ENCODE measurements around the gene ATF4.

The ATF4 gene

DNA sequence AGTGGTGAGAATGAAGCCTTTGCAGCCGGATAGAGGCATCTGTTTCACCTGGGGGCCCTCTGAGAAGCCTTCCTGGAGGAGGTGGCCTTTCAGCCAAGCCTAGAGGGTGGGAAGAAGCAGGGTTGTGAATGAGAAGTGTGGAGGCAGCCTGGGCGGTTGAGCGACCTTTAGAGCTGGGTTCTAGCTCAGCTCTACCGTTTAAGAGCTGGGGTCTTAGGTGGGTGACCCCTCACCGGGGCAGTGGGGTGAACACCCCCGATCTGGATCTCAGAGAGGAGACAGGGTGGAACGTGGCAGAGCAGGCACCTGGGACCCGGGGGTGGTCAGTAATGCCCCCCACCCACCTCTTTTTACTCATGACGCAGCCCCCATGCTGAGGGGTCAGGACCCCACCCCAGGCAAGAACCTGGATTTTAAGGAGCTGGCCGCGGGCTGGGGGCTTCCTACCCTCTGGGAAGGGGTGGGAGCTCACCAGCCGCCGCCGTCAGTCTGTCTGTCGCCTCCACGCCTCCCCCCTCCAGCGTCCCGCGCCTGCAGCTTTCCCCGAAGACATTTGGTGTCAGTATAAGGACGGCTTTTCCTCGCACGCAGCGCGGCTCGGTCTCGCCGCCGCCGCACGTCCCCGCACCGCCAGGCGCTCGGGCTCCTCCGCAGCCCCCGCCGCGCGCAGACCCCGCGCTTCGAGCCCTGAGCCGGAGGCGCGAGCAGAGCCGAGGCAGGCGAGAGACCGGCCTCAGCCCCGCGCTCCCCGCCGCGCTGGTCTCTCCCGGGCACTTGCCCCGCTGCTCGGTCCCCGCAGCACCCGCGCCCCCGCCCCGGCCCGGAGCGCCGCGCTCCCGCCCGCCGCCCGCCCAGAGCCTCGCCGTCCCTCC, 36.8 kb downstream of the ATF4 start:
- peak in 2 of 3 experiments; percentile 26 to 35 for DNase-seq (ENCODE audit: low read depth in 3 of 3)

DNA sequence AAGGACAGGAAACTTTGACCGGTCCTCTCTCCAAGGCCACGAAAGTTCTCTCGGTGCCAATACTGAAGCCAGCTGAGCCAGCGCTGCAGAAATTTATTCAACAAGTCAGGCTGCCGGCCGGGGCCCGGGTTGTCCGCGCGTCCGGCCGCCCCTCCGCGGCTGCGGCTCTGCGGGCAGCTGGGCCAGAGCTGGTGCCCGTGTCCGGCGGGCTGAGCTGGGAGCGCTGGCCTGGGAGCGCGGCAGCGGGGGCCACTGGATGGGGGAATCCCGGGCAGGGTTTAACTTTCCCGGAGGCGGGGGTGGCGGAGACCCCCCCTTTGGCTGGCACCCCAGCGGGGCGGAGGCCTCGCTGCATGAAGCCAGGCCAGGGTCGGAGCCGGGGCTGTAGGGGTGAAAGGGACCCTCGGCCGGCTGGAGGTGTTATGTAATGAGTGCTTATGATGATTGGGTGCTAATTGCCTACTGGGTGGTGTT, 37.9 kb downstream of the ATF4 start:
- no peak for DNase-seq (ENCODE audit: low read depth in 3 of 3)

DNA sequence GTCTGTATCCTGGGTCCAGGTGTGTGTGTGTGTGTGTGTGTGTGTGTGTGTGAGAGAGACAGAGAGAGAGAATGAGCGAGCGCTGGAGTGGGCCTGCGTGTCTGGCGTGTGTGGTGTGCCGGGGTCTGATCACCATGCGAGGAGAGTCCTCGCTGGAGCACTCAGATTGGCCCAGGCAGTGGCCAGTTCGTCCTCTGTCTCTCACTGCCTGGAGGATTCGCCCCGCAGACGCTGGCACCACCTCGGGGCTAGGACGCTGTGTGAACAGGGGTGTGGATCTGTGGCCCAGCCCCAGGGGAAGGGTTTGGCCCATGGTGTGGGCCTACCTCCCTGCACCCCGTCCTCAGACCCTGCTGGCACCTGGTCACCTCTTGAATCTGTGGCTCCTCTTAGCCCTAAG, 38.6 kb downstream of the ATF4 start:
- no peak for DNase-seq (ENCODE audit: low read depth in 3 of 3)

DNA sequence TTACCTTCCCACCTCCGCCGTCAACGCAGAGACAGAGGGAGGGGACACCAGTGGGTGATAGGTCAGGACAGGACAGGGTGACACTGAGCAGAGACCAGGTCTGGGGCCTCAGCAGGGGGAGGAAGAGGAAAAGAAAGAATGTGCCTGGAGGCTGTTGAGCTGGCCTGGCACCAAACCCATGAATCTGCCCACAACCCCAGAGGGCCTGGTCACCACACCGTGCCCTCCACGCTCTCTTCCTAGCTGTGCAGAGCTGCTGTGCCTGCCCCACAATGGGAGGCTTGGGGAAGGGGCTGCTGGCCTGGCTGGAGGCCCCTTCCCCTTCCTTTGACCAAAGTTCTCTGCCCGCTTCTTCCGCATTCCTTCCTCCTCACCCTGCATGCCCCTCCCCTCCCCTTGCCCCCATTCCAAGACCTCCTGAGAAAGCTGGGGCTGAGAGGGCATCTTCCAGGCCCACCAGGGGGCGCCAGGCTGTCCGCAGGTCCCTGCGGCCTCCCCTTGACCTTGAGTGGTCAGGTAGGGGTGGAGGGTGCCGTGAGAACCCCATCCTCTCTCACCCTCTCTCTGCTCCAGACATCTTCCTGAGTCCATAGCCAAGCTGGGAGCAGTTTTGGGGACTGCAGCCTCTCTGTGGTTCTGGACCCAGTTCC, 39.2 kb downstream of the ATF4 start:
- no peak for DNase-seq (ENCODE audit: low read depth in 3 of 3)

DNA sequence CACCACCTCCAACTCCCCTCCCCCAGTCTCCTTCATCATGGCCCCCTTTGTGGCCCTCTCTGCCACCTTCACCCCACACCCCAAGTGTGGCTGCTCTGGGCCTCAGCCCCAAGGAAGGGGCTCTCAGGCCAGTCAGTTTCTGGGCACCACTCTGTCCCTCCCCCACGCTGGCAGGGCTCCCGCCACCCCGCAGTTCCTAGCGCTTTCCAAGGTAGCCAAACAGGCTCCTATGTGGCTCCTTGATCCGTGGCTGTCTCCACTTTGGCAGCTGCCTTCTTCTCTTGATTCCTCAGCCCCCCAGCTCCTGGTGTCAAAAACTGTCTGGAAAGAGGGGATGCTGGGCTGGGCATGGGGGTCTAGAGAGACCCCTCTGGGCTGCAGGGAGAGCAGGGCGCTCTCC, 39.8 kb downstream of the ATF4 start:
- no peak for DNase-seq (ENCODE audit: low read depth in 3 of 3)

DNA sequence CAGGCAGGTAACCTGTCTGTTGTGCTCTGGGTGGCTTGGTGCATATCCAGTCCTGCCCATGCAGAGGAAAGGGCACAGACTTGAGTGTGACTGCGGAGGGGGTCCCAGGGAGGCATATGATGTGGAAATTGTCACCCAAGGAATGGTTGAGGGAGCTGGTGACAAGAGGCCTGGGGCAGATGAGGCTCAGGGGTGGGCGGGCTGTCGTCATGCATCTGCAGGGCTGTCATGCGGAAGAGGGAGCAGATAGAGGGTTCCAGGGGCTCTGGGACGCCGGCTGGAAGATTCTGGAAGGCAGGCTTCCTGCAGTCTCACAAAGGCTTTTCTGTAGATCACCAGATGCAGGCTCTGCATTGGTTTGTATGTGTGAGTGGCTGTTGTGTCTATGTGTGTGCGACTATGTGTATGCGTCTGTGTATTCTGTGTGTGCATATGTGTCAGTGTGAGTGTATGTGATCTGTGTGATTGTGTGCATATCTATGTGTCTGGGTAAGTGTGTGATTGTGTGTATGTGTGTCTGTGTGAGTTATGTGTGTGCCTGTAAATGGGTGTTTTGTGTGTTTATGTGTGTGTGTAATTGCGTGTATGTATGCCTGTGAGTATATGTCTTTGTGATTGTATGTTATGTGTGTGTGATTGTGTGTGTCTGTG, 42.6 kb downstream of the ATF4 start:
- no peak for DNase-seq (ENCODE audit: low read depth in 3 of 3)

DNA sequence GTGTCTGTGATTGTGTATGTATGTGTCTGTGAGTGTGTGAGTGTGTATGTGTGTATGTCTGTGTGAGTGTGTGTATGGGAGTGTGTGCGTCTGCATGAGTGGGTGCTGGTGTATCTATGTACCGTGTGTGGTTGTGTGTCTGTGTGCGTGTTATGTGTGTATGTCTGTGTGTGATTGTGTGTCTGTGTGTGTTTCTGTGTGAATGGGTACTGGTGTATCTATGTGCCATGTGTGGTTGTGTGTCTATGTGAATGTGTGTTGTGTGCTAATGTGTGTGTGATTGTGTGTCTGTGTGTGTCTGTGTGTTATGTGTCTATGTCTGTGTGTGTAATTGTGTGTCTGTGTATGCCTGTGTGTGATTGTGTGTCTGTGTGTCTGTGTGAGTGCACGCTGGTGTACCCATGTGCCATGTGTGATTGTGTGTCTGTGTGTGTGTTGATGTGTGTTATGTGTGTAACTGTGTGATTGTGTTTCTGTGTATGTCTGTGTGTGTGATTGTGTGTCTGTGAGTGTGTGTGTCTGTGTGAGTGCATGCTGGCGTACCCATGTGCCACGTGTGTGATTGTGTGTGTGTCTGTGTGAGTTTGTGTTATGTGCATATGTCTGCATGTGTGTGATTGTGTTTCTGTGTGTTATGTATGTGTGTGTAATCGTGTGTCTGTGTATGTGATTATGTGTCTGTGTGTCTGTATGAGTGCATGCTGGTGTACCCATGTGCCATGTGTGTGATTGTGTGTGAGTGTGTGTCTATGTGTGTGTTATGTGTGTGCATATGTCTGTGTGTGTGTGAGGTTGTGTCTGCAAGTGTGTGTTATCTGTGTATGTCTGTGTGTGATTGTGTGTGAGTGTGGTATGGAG, 43.4 kb downstream of the ATF4 start:
- DNase-seq (ENCODE audit: low read depth in 3 of 3), result no peak

DNA sequence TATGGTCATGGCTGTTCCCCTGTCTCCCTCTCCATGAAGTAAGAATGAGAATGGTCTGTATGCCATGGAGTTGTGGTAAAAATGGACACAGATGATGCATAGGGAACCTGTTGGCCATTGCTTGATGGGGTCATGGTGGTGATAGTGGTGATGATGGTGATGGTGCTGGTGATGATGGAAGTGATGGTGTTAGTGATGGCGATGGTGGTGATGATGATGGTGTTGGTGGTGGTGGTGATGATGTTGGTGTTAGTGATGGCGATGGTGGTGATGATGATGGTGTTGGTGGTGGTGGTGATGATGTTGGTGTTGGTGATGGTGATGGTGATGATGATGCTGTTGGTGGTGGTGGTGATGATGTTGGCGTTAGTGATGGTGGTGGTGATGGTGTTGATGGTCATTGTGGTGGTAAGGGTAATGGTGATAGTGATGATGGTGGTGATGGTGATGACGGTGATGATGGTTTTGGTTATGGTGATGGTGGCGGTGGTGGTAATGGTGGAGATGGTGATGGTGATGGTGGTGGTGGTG, 45.1 kb downstream of the ATF4 start:
- no peak for DNase-seq (ENCODE audit: low read depth in 3 of 3)

DNA sequence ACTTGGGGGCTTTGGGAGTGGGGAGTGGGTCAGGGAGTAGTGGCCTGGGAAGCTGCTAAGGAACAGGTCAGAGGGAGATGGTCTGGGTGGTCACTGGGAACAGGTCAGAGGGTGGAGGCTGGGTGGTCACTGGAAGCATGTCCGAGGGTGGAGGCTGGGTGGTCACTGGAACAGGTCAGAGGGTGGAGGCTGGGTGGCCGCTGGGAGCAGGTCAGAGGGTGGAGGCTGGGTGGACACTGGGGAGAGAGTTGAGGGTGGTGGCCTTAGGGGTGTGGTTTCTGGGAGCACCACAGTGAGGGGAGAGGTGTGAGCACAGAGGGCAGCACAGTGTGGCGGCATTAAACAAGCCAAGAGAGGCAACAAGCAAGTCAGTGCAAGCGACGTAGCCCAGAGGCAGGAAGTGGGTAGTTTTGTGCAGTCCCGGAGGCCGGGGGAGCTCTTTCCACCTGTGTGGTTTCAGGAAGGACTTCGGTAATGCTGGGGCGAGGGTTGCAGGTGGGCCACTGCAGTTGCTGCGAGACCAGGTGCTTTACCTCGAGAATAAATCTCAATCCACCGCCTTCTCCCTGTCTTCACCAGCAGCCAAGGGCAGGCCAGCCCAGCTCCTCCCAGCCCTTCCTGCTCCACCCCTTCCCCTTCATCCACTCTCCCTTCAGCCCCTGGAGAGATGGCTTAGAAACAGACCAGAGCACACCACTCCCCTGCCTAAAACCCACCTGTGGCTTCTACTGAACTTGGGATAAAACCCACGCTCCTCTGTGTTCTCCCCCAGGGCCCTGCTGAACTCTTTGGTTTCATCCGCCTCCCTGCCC, 47.0 kb downstream of the ATF4 start:
- peak in 1 of 3 experiments; percentile 23 for DNase-seq (ENCODE audit: low read depth in 3 of 3)

DNA sequence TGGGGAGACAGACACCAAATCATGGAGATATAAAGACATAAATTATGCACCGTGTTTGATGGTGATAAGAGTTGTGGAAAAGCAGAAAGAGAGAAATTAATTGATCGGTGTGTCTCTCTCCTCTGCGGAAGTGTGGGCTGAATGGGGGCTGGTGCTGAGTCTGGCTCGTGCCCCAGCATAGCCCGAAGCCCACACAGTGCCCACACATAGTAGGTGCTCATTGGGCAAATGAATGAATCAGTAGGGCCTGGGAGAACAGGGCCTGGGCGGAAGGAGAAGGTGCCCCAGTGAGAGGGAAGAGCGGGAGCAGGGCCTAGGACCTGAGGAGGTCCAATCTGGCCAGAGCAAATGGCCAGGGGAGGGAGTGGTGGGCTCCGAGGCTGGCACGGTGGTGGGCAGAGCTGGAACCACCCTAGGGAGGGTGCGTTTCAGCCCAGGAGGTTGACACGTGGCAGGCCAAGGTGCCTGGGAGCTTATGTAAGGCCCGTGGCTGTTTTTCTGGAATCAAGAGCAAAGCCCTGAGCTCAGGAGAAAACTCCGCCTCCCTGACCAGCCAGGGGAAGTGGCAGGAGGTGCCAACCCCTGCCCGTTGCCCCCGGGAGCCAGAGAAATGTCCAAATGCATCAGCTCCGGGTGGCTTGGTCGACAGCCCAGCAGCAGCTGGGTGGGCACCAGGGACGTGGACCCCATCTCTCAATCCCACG, 48.1 kb downstream of the ATF4 start:
- no peak for DNase-seq (ENCODE audit: low read depth in 3 of 3)

DNA sequence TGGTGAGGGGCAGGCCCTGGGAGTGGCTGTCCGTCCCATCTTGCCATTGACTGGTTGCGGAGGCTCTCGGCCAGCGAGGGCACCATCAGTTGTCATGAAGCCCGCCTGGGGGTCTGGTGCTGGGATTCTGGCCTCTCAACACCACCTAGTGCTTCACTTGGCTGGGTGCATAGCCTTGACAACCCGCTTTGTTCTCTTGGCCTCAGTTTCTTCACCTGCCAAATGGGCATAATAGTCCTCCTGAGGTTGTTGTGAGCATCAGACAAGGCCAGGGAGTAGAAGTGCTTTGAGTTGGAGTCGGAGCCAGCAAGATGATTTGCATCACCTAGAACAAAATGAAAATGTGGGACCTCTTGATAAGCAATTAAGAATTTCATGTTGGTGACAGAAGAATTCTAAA, 48.7 kb downstream of the ATF4 start:
- no peak for DNase-seq (ENCODE audit: low read depth in 3 of 3)

DNA sequence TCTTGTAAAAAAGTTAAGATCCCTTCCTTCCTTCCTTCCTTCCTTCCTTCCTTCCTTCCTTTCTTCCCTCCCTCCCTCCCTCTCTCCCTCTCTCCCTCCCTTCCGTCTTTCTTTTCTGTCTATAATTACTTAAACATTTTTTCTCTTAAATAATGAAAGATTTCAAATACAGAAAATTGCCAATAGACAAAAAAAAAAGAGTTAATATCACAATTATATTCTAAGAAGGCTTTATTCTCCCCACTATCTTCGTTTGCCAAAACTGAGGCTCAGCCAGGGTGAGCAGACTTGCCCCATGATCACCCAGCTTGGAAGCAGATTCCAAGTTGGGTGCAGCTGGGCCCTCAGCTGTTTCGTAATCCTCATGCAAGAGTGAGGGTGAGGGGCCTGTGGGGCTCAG, 49.9 kb downstream of the ATF4 start:
- DNase-seq (ENCODE audit: low read depth in 3 of 3), result no peak

DNA sequence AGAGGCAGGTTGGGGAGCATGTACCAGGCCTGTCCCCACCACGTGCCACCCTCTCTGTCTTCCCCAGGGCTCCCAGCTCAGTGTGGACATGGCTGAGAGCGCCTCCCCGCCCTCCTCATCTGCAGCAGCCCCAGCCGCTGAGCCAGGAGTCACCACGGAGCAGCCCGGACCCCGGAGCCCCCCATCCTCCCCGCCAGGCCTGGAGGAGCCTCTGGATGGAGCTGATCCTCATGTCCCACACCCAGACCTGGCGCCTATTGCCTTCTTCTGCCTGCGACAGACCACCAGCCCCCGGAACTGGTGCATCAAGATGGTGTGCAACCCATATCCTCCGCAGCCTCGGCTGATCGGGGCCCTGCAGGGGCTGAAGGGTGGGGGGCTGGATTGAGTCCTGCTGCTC, 50.3 kb downstream of the ATF4 start, which contains the start of gene CACNA1I:
Gene CACNA1I (plus strand): TSS at position 89 of the 400 bp plus-strand sequence. CDS start 0 bp downstream, at position 89.
- no peak for DNase-seq (ENCODE audit: low read depth in 3 of 3)

DNA sequence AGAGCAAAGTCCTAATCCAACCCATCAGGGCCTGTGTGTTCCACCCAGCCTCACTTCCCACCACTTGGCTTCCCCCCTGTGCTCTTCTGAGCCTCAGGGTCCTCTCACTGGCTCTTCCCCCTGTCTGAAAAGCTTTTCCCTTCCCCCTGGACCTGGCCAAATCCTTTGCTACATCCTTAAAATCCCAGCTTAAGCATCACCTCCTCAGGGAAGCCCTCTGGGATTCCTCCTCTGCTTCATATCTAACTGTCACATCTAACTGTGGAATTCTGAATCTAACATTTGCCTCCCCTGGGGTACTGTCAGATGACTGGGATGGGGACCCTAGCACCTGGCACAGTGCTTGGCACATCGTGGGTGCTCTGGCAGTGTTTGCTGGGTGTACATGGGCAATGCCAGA, 51.2 kb downstream of the ATF4 start:
- DNase-seq (ENCODE audit: low read depth in 3 of 3), result no peak

Measured in stimulated activated CD4-positive, alpha-beta T cell treated with anti-CD3 and anti-CD28 coated beads, TNF-alpha, amount 100 ng/mL, for 4 hours (primary cell).